Erythroblast (primary cell): ENCODE measurements around the gene GRXCR2.
A peak's percentile ranks its signal among the peaks of the same experiment; 100 is the strongest.

ENCODE experiments used
- DNase-seq, 2 experiments: peaks; one replicate each; lab custom pipeline; 2025; lab: John Stamatoyannopoulos, UW
- GATA1 ChIP-seq: IDR thresholded peaks from 2 replicates; pipeline ENCODE4 v1.6.1; 2011; ENCODE audit warnings: low read depth, mild to moderate bottlenecking, control low read depth, low read length, moderate library complexity
- POLR2A ChIP-seq: IDR thresholded peaks from 2 replicates; pipeline ENCODE4 v1.6.1; 2011; ENCODE audit warnings: mild to moderate bottlenecking, low read length

The GRXCR2 gene

DNA sequence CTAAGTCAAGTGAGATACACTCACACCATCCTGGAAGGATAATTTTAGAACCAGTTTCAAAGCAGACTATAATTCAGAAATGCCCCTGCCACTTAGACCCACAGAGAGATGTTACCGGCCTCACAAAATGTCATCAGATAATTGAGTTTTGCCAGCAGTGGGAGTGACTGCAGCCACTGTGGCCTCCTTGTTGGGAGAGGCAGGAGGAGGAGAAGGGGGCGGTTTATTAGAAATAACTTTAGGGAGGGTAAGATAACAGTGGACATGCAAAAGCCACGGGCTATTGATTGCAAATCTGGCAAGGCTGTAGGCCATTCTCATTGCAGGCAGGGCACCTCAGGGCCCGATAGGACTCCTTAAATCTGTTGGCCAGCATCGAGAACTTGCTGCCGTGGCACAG is 13.4 kb downstream of the GRXCR2 start:
- TF ChIP-seq POLR2A: no peak
- TF ChIP-seq GATA1: no peak

DNA sequence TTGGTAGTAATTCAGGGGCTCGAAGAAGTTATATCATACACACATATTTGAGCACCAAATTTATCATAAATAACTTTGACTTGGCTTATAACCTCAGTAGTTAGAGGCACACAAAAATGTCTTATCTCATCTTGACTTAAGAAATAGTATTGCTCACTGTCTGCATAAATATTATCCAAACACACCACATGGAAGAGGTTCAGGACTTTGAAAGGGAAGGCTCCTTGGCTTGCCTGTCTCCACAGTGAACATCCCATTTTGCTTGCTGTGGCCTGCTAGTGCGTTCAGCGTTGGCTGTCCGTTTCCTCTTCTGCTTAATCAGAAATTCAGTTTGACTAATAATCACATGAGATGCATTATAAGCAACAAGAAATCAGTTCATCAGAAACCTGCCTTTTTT is 13.9 kb downstream of the GRXCR2 start:
- DNase-seq: peak; percentile 36 to 46
- TF ChIP-seq POLR2A: no peak
- no peak for TF ChIP-seq GATA1

More for the DNA sequence above, 13.4 kb downstream of the GRXCR2 start:
- DNase-seq: peak; percentile 37 to 46

DNA sequence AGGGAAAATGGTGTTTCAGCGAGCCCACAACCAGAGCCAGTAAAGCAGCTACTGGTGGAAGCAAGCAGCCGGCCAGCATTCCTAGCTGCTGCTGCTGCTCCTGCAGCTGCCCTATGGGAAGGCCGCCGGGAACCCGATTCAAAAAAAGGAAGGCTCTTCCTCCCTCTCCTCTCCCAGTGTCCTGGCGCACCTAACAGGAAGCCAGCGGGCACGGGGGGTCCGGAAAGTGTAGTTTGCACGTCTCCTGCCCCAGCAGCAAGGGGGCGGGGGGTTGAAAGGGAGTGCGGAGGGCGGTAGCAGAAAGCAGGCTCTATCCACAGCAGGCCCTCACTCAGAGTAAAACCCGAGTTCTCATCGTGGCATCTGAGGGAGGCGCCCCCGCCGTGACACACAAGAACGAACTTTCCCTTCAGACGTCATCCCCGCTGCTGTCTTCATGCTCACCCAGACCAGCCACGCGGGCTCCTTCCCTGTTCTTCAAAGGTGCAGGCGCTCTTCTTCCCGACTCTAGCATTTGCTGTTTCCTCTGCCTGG is 16.5 kb downstream of the GRXCR2 start:
- peak; percentile 85 for DNase-seq
- TF ChIP-seq GATA1 (no peak), POLR2A (peak; percentile 37)

DNA sequence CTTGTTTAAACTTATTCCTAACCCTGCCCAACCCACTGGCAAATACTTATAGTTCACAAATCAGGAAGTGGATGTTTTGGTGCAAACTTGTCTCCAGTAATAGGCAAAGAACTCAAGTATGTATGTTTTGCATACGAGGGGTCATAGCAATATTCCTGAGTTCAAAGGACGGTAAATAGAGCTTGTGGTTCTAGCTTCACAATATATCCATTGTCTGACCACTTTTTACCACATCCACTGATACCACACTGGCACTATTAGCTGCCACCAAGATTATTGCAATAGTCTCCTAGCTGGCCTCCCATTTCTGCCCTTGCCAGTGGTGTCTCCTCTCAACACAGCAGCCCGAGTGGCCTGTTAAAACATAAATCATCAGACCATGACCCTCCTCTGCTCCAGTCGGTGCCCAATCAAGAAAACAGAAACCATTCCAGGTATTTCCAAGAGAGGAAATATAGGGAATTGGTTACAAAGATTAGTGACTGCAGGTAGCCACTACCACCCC is 17.0 kb downstream of the GRXCR2 start:
- peak; percentile 53 to 57 for DNase-seq
- TF ChIP-seq GATA1: no peak
- no peak for TF ChIP-seq POLR2A

DNA sequence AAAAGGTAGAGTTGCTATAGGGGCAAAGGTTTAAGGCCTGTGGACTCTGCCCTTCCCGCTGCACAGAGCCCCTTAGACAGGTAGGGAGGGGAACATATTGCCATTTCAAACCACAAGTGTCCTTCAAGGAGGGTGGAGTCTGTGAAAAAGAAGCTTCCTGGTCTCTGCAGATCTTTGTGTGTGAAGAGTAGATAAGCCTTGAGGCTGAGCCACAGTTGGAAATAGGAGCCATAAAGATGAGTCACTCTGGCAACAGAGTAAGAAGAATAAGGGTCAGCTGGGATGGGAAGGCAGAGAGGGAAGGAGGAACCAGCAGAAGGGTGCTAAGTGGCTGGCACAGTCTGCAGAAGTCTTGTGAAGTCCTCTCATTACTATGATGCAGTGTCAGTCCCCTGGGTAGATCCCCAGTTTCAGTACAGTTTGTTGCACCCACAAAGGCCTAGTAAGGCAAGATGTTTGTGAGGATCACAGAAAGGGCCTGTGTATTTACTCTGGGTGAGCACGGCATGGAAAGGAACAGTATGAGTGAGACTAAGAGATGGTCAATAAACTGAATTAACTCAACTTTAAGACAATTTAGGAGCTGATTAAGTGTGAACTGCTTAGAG is 18.1 kb downstream of the GRXCR2 start:
- DNase-seq: peak; percentile 93 to 98
- TF ChIP-seq POLR2A: peak; percentile 86
- TF ChIP-seq GATA1: peak; percentile 70

DNA sequence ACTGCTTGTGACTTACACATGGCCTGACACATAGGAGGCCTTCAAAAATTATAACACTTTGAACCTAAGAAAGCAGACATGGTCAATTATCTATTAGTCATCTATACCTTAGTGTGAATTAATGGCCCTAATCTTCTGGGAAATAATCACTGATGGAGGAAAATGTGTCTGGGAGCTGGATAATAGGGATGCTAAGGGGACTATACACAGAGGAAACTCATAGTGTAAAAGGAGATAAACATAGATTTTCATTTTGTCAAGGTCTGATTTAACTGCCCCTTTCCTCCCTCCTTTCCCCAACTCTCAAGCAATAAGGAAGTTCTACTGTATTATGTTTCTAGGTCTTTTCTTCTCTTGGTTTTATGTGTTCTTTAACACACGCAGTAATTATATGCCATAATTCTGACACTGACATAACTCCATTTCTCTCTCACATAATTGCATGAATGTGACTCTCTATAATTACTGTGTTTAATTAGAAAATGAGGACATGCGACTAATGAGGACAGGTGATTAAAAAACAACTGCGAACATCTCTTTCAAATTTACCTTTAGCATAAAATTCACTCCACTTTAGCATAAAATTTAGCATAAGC is 18.9 kb downstream of the GRXCR2 start:
- TF ChIP-seq POLR2A (no peak), GATA1 (no peak)
- DNase-seq: peak in 1 of 2 experiments; percentile 47

DNA sequence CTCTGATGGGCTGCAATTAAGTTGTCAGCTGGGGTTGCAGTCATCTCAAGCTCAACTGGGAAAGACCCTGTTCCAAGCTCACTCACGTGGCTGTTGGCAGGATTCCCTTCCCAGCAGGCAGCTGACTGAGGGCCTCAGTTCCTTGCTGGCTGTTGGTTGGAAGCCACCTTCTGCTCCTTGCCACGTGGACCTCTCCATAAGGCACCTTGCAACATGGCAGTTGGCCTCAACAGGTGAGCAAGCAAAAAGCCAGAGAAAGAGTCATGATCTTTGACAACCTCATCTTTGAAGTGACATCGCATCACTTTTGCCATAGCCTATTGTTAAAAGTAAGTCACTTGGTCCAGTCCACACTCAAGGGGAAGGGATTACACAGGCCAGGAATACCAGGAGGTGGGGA is 19.8 kb downstream of the GRXCR2 start:
- peak in 1 of 2 experiments; percentile 26 for DNase-seq
- TF ChIP-seq POLR2A: no peak
- TF ChIP-seq GATA1: no peak

DNA sequence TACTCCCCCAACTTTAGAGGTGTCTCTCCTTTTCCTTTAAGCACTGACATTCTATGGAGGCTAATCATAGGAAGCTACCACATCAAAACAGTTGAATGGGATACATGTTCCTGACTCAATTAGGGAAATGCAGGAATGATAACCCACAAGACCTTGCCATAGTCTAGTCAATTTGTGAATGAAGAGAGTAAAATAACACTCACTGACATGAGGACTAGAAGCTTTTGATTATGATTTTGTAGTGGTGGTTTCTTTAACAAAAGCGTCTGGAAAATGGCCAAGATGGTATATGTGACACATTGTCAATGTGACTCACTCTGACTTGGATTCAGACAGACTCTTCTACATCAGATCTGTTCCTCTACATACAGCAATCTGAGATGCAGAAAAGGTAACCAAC is 24.0 kb downstream of the GRXCR2 start:
- no peak for TF ChIP-seq GATA1
- TF ChIP-seq POLR2A: no peak
- peak; percentile 4 to 10 for DNase-seq

DNA sequence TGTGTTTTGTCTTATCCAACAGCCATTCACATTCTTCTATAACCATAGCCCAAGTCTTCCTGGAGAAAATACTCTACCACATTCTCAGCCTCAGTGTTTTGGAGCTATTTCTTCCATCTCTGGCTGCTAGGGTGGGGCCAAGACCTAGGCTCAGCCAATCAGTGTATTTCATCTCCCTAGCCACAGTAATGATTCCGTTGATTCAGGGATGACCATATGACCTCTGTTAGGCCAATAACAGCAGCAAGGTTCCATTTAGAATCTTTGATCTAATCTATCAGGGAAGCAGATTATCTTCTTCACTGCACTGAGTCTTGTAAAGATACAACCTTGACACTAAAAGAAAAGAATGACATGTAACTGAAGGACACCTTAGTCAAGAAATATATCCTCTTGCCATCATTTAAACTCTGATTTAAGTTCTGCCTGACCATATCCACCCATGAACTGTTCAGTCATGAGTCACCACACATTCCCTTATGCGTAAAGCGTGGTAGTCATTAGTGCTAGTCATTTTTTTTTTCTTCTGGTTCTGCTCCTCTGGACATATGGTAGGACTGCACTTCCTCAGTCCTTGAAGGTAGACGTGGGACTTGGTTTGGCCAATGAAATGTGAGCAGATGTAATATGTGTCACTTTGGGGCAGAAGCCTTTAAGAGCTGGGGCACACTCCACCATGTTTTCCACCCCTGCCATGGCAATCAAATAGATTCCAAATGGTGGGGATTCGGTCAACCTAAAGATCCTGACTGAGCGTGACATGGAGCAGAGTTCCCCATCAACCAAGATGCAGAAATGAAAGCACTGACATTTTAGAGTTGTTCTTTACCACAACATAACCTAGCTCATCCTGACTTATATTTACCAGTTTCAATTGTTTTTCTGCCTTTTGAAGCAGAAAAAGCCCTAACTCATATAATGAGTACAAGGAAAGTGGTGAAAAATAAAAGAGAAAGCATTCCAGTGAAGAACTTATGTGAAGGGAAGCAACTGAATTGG is 25.0 kb downstream of the GRXCR2 start:
- DNase-seq: no peak
- TF ChIP-seq POLR2A (no peak), GATA1 (no peak)

DNA sequence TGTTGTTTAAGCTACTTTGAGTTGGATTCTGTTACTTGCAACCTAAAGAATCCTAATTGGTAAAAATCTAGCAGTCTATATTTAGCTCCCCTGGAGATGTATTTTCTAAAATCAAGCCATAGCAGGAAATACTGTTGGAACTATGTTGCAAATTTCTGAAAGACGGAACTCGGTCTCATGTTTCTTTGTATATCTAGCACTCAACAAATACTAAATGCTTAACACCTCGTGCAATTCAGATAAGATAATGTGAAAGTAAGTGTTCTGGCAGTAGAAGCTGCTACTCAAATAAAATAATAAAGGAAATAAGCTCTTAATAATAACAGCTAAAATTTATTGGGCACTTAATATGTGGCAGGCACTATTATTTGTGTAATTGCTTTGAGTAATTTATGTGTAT is 26.7 kb downstream of the GRXCR2 start:
- TF ChIP-seq POLR2A (no peak), GATA1 (no peak)
- DNase-seq: no peak

DNA sequence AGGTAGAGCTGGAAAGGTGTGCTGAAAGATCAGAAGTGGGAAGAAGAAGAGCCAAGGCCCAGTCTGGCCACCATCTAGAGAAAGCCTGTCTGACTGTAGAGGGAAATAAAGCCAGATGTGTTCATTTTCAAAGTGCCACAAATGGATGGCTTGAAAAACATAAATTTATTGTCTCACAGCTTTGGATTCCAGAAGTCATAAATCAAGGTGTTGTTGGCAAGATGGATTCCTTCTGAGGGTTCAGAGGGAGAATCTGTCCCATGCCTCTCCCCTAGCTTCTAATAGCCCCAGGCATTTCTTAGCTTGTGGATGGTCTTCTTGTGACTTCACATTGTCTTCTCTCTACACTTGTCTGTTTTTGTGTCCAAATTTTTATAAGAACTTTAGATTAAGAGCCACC is 31.5 kb downstream of the GRXCR2 start:
- TF ChIP-seq GATA1: no peak
- DNase-seq: no peak

DNA sequence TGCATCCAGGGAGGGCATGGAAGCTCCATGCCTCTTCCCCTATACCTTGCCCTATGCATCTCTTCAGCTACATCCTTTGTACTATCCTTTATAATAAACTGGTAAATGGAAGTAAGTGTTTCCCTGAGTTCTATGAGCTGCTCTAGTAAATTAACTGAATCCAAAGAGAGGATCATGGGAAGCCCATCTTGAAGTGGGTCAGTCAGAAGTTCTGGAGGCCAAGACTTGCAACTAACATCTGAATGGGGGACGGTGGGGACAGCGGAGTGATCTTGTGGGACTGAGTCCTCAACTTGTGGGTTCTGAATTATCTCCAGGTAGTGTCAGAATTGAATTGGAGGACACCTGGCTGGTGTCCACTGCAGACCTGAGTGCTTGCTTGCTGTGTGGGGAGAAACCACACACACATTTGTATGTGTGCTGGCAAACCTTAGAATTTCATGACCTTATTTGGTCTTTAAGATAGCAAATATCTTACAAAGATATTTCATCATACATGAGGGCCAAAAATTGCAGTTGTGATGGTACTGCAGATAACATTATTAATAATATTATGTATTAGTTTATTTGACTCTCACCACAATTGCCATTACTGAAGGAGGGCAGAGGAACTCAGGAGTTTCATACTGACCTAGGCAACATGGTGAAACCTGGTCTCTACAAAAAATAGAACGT is 32.2 kb downstream of the GRXCR2 start:
- TF ChIP-seq GATA1 (no peak), POLR2A (no peak)
- peak; percentile 20 to 23 for DNase-seq

DNA sequence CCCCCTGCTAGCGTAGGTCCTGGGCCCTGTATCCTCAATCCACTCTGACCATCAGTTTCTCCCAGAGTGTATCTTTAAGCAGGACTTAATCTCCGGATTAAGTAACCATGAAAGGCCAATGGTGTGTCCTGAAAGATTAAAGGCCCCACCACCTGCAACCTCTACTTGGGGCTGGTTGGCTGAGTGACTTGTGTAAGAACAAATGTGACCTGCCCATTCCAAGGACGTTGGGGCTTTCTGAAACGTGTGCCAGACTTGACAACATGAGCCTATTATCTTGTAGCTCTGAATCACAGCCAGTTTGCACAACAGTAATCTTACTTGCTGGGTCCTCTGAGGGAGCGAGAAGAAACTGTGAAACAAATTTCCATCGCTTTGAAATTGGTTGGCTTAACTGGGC is 34.5 kb downstream of the GRXCR2 start:
- no peak for DNase-seq
- TF ChIP-seq GATA1 (no peak), POLR2A (no peak)

DNA sequence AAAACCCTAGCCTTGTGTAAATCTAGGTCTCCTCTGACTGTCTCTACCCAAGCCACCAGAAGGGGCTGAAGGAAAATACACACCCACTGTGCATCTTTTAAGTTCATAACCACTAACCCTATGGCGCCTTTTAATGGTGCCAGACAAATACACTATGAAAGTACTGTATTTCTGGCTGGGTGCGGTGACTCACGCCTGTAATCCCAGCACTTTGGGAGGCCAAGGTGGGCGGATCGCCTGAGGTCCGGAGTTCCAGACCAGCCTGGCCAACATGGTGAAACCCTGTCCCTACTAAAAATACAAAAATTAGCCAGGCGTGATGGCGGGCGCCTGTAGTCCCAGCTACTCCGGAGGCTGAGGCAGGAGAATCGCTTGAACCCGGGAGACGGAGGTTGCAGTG is 36.6 kb downstream of the GRXCR2 start:
- DNase-seq: peak in 1 of 2 experiments; percentile 28
